HepG2 (cell line): Measurements from ENCODE around the gene ARRDC1. TPM values are rescaled to one million over a fixed set of nuclear protein-coding genes. Genes with fewer than 3 reads are reported as not detected.

Source experiments
- ATAC-seq: fragments of 200-7000 bp; cut with Tn5 transposase; 3 replicates; pipeline ENCODE4 v1.9.1; 2020; ENCODE audit warnings: mild to moderate bottlenecking, moderate library complexity
- BruUV-seq: library from RNA; stranded (reverse); fragments of 400-500 nt; replicated peaks from 2 replicates; lab custom pipeline; 2021; lab: Mats Ljungman, UMichigan
- CTCF ChIA-PET: fragments of 300-600 bp; formaldehyde crosslinking; extraction: SDS; loops from one replicate; lab custom pipeline; 2021; ENCODE audit warnings: low total read pairs, inconsistent platforms, low intra/inter-chr PET ratio; lab: Yijun Ruan, JAX
- POLR2A ChIA-PET: fragments of 350-600 bp; sonication (Branson Sonifier 250); formaldehyde crosslinking; loops from one replicate; lab custom pipeline; 2020; ENCODE audit warnings: antibody characterized with exemption, inconsistent platforms; lab: Yijun Ruan, JAX
- DNase-seq: peaks from one replicate; pipeline ENCODE4 v3.0.0-alpha.2; 2015; ENCODE audit warnings: low spot score
- FAIRE-seq: peaks from 3 replicates; lab custom pipeline; 2011; peaks lifted over from hg19 to GRCh38; lab: Jason Lieb, UNC
- H2AFZ ChIP-seq: one replicate; pipeline ENCODE4 v1.6.1; 2011; ENCODE audit warnings: low read length, inconsistent platforms
- H3K27ac ChIP-seq: fragments of 300-600 bp; 3 replicates; pipeline ENCODE4 v1.8.0; 2011; ENCODE audit warnings: mixed run types, mild to moderate bottlenecking, mixed read lengths, low read length, inconsistent platforms; ENCODE audit not compliant: insufficient read depth; ENCODE audit errors: extremely low read length
- H3K27me3 ChIP-seq, 2 experiments: fragments of 200-600 bp in 1 of 2; 2 replicates in 1 of 2; 3 replicates in 1 of 2; pipeline versions ENCODE4 v1.6.0 to v1.8.0; 2011; ENCODE audit warnings: low read length in 2 of 2, mild to moderate bottlenecking in 2 of 2, moderate library complexity in 2 of 2, inconsistent platforms in 1 of 2; ENCODE audit not compliant: insufficient read depth in 2 of 2, control insufficient read depth in 1 of 2
- H3K36me3 ChIP-seq, 2 experiments: fragments of 200-600 bp in 1 of 2; replicated peaks in 1 of 2; 2 replicates in 1 of 2; 3 replicates in 1 of 2; pipeline versions ENCODE4 v1.5.1 to v1.8.0; 2011; ENCODE audit warnings: low read length in 2 of 2, inconsistent platforms in 1 of 2; ENCODE audit not compliant: insufficient read depth in 2 of 2, control insufficient read depth in 1 of 2
- H3K4me1 ChIP-seq: 2 replicates; pipeline ENCODE4 v1.5.1; 2012; ENCODE audit warnings: low read length, inconsistent platforms; ENCODE audit not compliant: insufficient read depth
- H3K4me2 ChIP-seq: 2 replicates; pipeline ENCODE4 v1.6.0; 2011; ENCODE audit warnings: low read depth, low read length, inconsistent platforms
- H3K4me3 ChIP-seq, 3 experiments: fragments of 200-600 bp in 1 of 3; sonication (generic), shearing (Covaris generic) in 1 of 3; replicated peaks in 1 of 3; 2 replicates each; pipeline ENCODE4 v1.5.1; 2011 to 2016; ENCODE audit warnings: low read length in 3 of 3, inconsistent platforms in 2 of 3, low read depth in 2 of 3, mild to moderate bottlenecking in 2 of 3, control low read depth in 1 of 3, mixed read lengths in 1 of 3; ENCODE audit not compliant: insufficient read depth in 1 of 3
- H3K79me2 ChIP-seq: one replicate; pipeline ENCODE4 v1.6.1; 2011; ENCODE audit warnings: low read length, inconsistent platforms; ENCODE audit not compliant: insufficient read depth
- H3K9ac ChIP-seq: 2 replicates; pipeline ENCODE4 v1.6.0; 2011; ENCODE audit warnings: mild to moderate bottlenecking, low read depth, low read length, inconsistent platforms; ENCODE audit not compliant: insufficient read depth
- H3K9me3 ChIP-seq: 2 replicates; pipeline ENCODE4 v1.5.1; 2012; ENCODE audit warnings: mild to moderate bottlenecking, low read length
- H4K20me1 ChIP-seq: 2 replicates; pipeline ENCODE4 v1.6.0; 2011; ENCODE audit warnings: inconsistent platforms, mild to moderate bottlenecking, low read length, moderate library complexity; ENCODE audit not compliant: insufficient read depth
- CEBPZ ChIP-seq: IDR thresholded peaks from 2 replicates; pipeline ENCODE4 v1.6.1; 2012; ENCODE audit warnings: low read length, improper control_type of control experiment
- DDIT3 ChIP-seq: sonication (generic); formaldehyde crosslinking; IDR thresholded peaks from 2 replicates; pipeline ENCODE4 v1.4.0; 2020; ENCODE audit warnings: mild to moderate bottlenecking, missing genetic modification reagents
- FOXC1 ChIP-seq: sonication (generic); formaldehyde crosslinking; IDR thresholded peaks from 2 replicates; pipeline ENCODE4 v1.8.0; 2022; ENCODE audit warnings: mild to moderate bottlenecking, missing genetic modification reagents, borderline replicate concordance
- JUNB ChIP-seq: sonication (generic); formaldehyde crosslinking; IDR thresholded peaks from 2 replicates; pipeline ENCODE4 v1.8.0; 2022; ENCODE audit warnings: missing genetic modification reagents, mild to moderate bottlenecking, borderline replicate concordance
- MNT ChIP-seq: fragments of 450-650 bp; IDR thresholded peaks from 2 replicates; pipeline ENCODE4 v1.6.1; 2016
- NPAS2 ChIP-seq: sonication (generic); formaldehyde crosslinking; IDR thresholded peaks from 2 replicates; pipeline ENCODE4 v1.8.0; 2022; ENCODE audit warnings: mild to moderate bottlenecking, missing genetic modification reagents, borderline replicate concordance
- PPARG ChIP-seq: conservative IDR thresholded peaks from 2 replicates; pipeline ENCODE4 v1.6.1; 2016; ENCODE audit warnings: missing biosample characterization, missing genetic modification reagents
- ZBED4 ChIP-seq: sonication (generic); formaldehyde crosslinking; IDR thresholded peaks from 2 replicates; pipeline ENCODE4 v1.4.0; 2020; ENCODE audit warnings: missing genetic modification reagents, borderline replicate concordance
- ZNF329 ChIP-seq: sonication (generic); formaldehyde crosslinking; IDR thresholded peaks from 2 replicates; pipeline ENCODE4 v1.9.0; 2021; ENCODE audit warnings: low read depth, mild to moderate bottlenecking, missing genetic modification reagents
- ZNF354B ChIP-seq: sonication (generic); formaldehyde crosslinking; IDR thresholded peaks from 2 replicates; pipeline ENCODE4 v1.8.0; 2022; ENCODE audit warnings: mild to moderate bottlenecking, missing genetic modification reagents
- ZNF569 ChIP-seq: sonication (generic); formaldehyde crosslinking; IDR thresholded peaks from 2 replicates; pipeline ENCODE4 v1.5.0; 2020; ENCODE audit warnings: mild to moderate bottlenecking, missing genetic modification reagents, moderate library complexity, borderline replicate concordance
- ZNF576 ChIP-seq: sonication (generic); formaldehyde crosslinking; IDR thresholded peaks from 2 replicates; pipeline ENCODE4 v1.4.0; 2020; ENCODE audit warnings: mild to moderate bottlenecking, missing genetic modification reagents
- WGBS: methylation state at CpG from one replicate; pipeline ENCODE4 v1.1.6; 2017; ENCODE audit warnings: low lambda C conversion rate; 5-methylcytosine and 5-hydroxymethylcytosine counted together
- in situ Hi-C: cut with HindIII; loops from 2 replicates; pipeline ENCODE4 v1.10.0; 2017; ENCODE audit warnings: low pct_unique_long_range_greater_than_20kb; ENCODE audit not compliant: extremely low pct_ligation_motif_present
- intact Hi-C: fragments of 100-400 bp; cut with micrococcal nuclease; formaldehyde crosslinking; loops from one replicate; pipeline ENCODE4 v1.10.0; 2022; ENCODE audit not compliant: unreplicated experiment
- polyA plus RNA-seq, 8 experiments: library from polyadenylated mRNA; depleted of rRNA in 3 of 8; stranded (reverse) in 7 of 8; unstranded in 1 of 8; fragments of >200 nt; fragmentation: Illumina TruSeq in 4 of 8; extraction: Trizol in 4 of 8; gene quantifications; 2 replicates each; pipeline versions ENCODE4 v1.2.1 to v1.2.3, GENCODE V29; 2011 to 2016; ENCODE audit warnings: low read depth in 4 of 8, missing spikeins in 1 of 8, mixed read lengths in 1 of 8; ENCODE audit not compliant: insufficient read depth in 1 of 8
- total RNA-seq, 5 experiments: library from RNA; depleted of rRNA; stranded (reverse); fragments of >200 nt; fragmentation: Illumina TruSeq; extraction: Trizol; gene quantifications; 2 replicates each; pipeline ENCODE4 v1.2.3, GENCODE V29; 2016; ENCODE audit warnings: low read depth in 1 of 5

Gene ARRDC1
- total and polyA plus RNA-seq, 2 of the 13 experiments (the other 11 are each of a cell fraction or from before 2014, with no cell fraction given): 21.7 to 44.4 TPM

GRCh38 chr9:137618105-137619067, 12.9 kb downstream of the ARRDC1 start, which contains the start of gene EHMT1:
TSS of gene EHMT1 (plus strand) at chr9:137619005. CDS start at chr9:137619029, 24 bp downstream.
- peaks cover 53% of the 10 kb centered on the region for H3K79me2 ChIP-seq
- peak within 1 kb of the TSS; percentile 90 for H3K4me2 ChIP-seq
- no peaks in the 10 kb centered on the region; a peak in 1 of 5 replicates for H3K27me3 ChIP-seq
- H3K27ac ChIP-seq: peak within 1 kb of the TSS; percentile 85
- BruUV-seq: TSS peak; percentile 80
- H3K4me1 ChIP-seq: peaks cover 38% of the 10 kb centered on the region
- H3K36me3 ChIP-seq: peaks cover 3 to 13% of the 10 kb centered on the region in 2 experiments; a peak in 4 of 5 replicates
- no CpG with 5 or more reads among the region's 94 CpGs for WGBS
- CTCF ChIA-PET: no interaction called here
- peak; percentile 67 for DNase-seq
- in situ Hi-C loops: no loop called here
- ATAC-seq: peak; percentile 76
- POLR2A ChIA-PET: interaction anchor here (0.6 to 2.3 kb wide), 7 partner anchors 10 to 341 kb away, joined by 3 to 25 read pairs (median 5); partner anchors contain the start of genes ARRDC1, TOR4A and ZMYND19
- no peaks in the 10 kb centered on the region for H3K9me3 ChIP-seq
- H3K4me3 ChIP-seq: peak within 1 kb of the TSS; percentile 90 to 99 (median 96)
- FAIRE-seq: no peak
- peaks cover 11% of the 10 kb centered on the region for H4K20me1 ChIP-seq
- peak within 1 kb of the TSS; percentile 94 for H3K9ac ChIP-seq
- peak within 1 kb of the TSS; percentile 27 for H2AFZ ChIP-seq
- intact Hi-C loops: no loop called here
- TF ChIP-seq ZBED4 (CRISPR knock-in tag) (peak; percentile 62; the same call in 1 of the 2 replicates), MNT (no peak), CEBPZ (no peak), FOXC1 (CRISPR knock-in tag) (no peak), ZNF576 (CRISPR knock-in tag) (no peak), NPAS2 (CRISPR knock-in tag) (no peak), ZNF354B (CRISPR knock-in tag) (no peak), ZNF329 (CRISPR knock-in tag) (no peak), DDIT3 (CRISPR knock-in tag) (no peak), PPARG (CRISPR knock-in tag) (peak; percentile 32; the same call in 1 of the 2 replicates), ZNF569 (CRISPR knock-in tag) (no peak), JUNB (CRISPR knock-in tag) (no peak)
